Kidney epithelial cell (primary cell): ENCODE results near the gene EGF. TPM values are rescaled to one million over a fixed set of nuclear protein-coding genes. Genes with fewer than 3 reads are reported as not detected.

ENCODE experiments used
- DNase-seq: peaks from one replicate; pipeline ENCODE4 v3.0.0-alpha.2; 2010; ENCODE audit warnings: low read depth
- H3K27me3 ChIP-seq: 2 replicates; pipeline ENCODE4 v1.6.0; 2011; ENCODE audit warnings: low read length; ENCODE audit not compliant: control insufficient read depth, insufficient read depth
- H3K36me3 ChIP-seq: 2 replicates; pipeline ENCODE4 v1.5.1; 2011; ENCODE audit warnings: low read length; ENCODE audit not compliant: control insufficient read depth, insufficient read depth
- H3K4me3 ChIP-seq: 2 replicates; pipeline ENCODE4 v1.5.1; 2011; ENCODE audit warnings: low read depth, mild to moderate bottlenecking, control low read depth, low read length
- total RNA-seq: library from RNA; depleted of rRNA; stranded (reverse); fragments of >200 nt; gene quantifications from 2 replicates; pipeline ENCODE4 v1.2.3, GENCODE V29; 2015
- TF ChIP-seq, protein P1 (sequence below): IDR thresholded peaks from 2 replicates; pipeline ENCODE4 v1.5.1; 2011; ENCODE audit warnings: mild to moderate bottlenecking, moderate library complexity, low read length, control low read depth, inconsistent platforms; ENCODE audit not compliant: insufficient read depth, poor library complexity, severe bottlenecking

EGF gene
- total RNA-seq, 1 donor from 2014 or later, result 0.21 TPM

DNA sequence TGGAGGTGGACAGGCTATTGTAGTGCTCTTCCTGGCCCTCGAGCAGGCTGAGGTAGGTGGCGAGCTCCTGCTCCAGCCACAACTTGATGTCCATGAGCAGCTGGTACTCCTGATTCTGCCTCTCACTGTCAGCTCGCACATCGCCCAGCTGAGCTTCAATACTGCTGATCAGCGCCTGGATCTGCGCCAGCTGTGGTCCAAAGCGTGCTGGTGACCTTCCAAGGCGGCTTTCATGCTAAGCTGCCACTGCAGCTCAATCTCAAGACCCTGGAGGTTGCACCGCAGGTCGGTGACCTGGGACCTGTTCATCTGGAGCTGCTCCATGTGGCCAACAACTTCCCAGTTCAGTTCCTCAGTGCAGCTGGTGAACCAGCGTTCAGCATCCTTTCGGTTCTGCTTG lies 33.6 kb upstream of the EGF start:
- no peaks in the 10 kb centered on the region for H3K27me3 ChIP-seq
- DNase-seq, result no peak
- TF ChIP-seq, protein P1, sequence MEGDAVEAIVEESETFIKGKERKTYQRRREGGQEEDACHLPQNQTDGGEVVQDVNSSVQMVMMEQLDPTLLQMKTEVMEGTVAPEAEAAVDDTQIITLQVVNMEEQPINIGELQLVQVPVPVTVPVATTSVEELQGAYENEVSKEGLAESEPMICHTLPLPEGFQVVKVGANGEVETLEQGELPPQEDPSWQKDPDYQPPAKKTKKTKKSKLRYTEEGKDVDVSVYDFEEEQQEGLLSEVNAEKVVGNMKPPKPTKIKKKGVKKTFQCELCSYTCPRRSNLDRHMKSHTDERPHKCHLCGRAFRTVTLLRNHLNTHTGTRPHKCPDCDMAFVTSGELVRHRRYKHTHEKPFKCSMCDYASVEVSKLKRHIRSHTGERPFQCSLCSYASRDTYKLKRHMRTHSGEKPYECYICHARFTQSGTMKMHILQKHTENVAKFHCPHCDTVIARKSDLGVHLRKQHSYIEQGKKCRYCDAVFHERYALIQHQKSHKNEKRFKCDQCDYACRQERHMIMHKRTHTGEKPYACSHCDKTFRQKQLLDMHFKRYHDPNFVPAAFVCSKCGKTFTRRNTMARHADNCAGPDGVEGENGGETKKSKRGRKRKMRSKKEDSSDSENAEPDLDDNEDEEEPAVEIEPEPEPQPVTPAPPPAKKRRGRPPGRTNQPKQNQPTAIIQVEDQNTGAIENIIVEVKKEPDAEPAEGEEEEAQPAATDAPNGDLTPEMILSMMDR, result no peak
- no peak overlapping the region for H3K4me3 ChIP-seq
- no peaks in the 10 kb centered on the region for H3K36me3 ChIP-seq

GRCh38 chr4:109879636-109880314 lies 32.9 kb upstream of the EGF start:
- DNase-seq, result no peak
- Histone ChIP-seq H3K27me3 (no peaks in the 10 kb centered on the region), H3K4me3 (no peak overlapping the region), H3K36me3 (no peaks in the 10 kb centered on the region)
- TF ChIP-seq, protein P1, result no peak

DNA sequence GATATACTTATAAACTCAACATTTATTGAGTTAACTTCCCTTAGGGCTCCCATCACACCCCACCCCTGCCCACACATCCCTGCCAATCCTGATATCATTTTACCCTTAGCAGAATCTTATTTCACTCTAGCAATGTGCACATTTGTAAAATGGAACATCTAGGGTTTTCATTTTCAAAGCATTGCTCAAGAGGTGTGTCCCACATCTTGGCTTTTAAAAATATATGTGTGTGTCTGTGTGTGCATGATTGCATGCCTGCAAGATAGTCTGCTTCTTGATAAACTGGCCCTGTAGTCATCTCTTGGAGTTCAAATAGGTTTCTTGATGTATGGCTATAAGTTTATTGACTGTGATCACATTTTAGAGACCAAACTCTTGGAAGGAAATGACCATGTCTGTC lies 26.4 kb upstream of the EGF start:
- TF ChIP-seq, protein P1, result no peak
- H3K36me3 ChIP-seq, result no peaks in the 10 kb centered on the region
- DNase-seq, result no peak
- H3K27me3 ChIP-seq, result no peaks in the 10 kb centered on the region
- no peak overlapping the region for H3K4me3 ChIP-seq

GRCh38 chr4:109887071-109887470 lies 25.6 kb upstream of the EGF start:
- H3K36me3 ChIP-seq, result no peaks in the 10 kb centered on the region
- DNase-seq, result no peak
- TF ChIP-seq, protein P1, result no peak
- no peaks in the 10 kb centered on the region for H3K27me3 ChIP-seq
- H3K4me3 ChIP-seq, result no peak overlapping the region

GRCh38 chr4:109890076-109890475 lies 22.6 kb upstream of the EGF start:
- TF ChIP-seq, protein P1, result no peak
- Histone ChIP-seq H3K36me3 (no peaks in the 10 kb centered on the region), H3K27me3 (no peaks in the 10 kb centered on the region), H3K4me3 (no peak overlapping the region)
- DNase-seq, result no peak
